GM12878 (cell line): ENCODE results near the gene AKAP1. TPM values are rescaled to one million over a fixed set of nuclear protein-coding genes. Genes with fewer than 3 reads are reported as not detected.

Source experiments
- ATAC-seq: fragments of 200-7000 bp; cut with Tn5 transposase; 3 replicates; pipeline ENCODE4 v1.9.1; 2020; ENCODE audit warnings: mild to moderate bottlenecking, moderate library complexity
- BruUV-seq: library from RNA; stranded (reverse); fragments of 400-500 nt; replicated peaks from 2 replicates; lab custom pipeline; 2021; lab: Mats Ljungman, UMichigan
- CTCF ChIA-PET: fragments of 300-600 bp; sonication (Branson Sonifier 250); formaldehyde crosslinking; extraction: SDS; loops from one replicate; lab custom pipeline; 2021; ENCODE audit warnings: inconsistent platforms; lab: Yijun Ruan, JAX
- POLR2A ChIA-PET: fragments of 350-600 bp; formaldehyde crosslinking; extraction: SDS; loops from one replicate; lab custom pipeline; 2021; ENCODE audit warnings: inconsistent platforms; lab: Charles Lee
- RAD21 ChIA-PET: fragments of 300-600 bp; sonication (Branson Sonifier 250); formaldehyde crosslinking; loops from one replicate; lab custom pipeline; 2023; ENCODE audit warnings: antibody characterized with exemption; ENCODE audit not compliant: unreplicated experiment; lab: Charles Lee
- SMC1A ChIA-PET: fragments of 300-600 bp; sonication (Branson Sonifier 250); formaldehyde crosslinking; loops from one replicate; lab custom pipeline; 2023; ENCODE audit not compliant: unreplicated experiment, uncharacterized antibody; lab: Charles Lee
- DNase-seq: peaks from one replicate; pipeline ENCODE4 v3.0.0-alpha.2; 2011; ENCODE audit warnings: low read depth, low spot score
- FAIRE-seq: peaks from 3 replicates; lab custom pipeline; 2011; peaks lifted over from hg19 to GRCh38; lab: Jason Lieb, UNC
- H2AFZ ChIP-seq: 2 replicates; pipeline ENCODE4 v1.6.0; 2011; ENCODE audit warnings: low read depth, low read length, control low read depth; ENCODE audit not compliant: control insufficient read depth
- H3K27ac ChIP-seq: 2 replicates; pipeline ENCODE4 v1.5.1; 2011; ENCODE audit warnings: control low read depth; ENCODE audit not compliant: control insufficient read depth, insufficient read depth
- H3K27me3 ChIP-seq, 2 experiments: replicated peaks in 1 of 2; 2 replicates each; pipeline versions ENCODE4 v1.6.0 to v1.6.1; 2011; ENCODE audit warnings: low read length in 1 of 2; ENCODE audit not compliant: control insufficient read depth in 2 of 2, insufficient read depth in 2 of 2
- H3K36me3 ChIP-seq, 2 experiments: 2 replicates each; pipeline ENCODE4 v1.5.1; 2011; ENCODE audit warnings: low read length in 1 of 2; ENCODE audit not compliant: control insufficient read depth in 2 of 2, insufficient read depth in 2 of 2
- H3K4me1 ChIP-seq: 2 replicates; pipeline ENCODE4 v1.6.1; 2011; ENCODE audit warnings: mild to moderate bottlenecking, low read length, moderate library complexity, mixed read lengths; ENCODE audit not compliant: control insufficient read depth, insufficient read depth
- H3K4me2 ChIP-seq: 2 replicates; pipeline ENCODE4 v1.6.0; 2011; ENCODE audit warnings: control low read depth; ENCODE audit not compliant: control insufficient read depth, insufficient read depth
- H3K4me3 ChIP-seq: fragments of 200-600 bp; sonication (generic); 2 replicates; pipeline ENCODE4 v1.5.1; 2016
- H3K79me2 ChIP-seq: 2 replicates; pipeline ENCODE4 v1.6.0; 2011; ENCODE audit warnings: low read length; ENCODE audit not compliant: control insufficient read depth, insufficient read depth
- H3K9ac ChIP-seq: 2 replicates; pipeline ENCODE4 v1.8.0; 2011; ENCODE audit warnings: low read length, control low read depth, mixed read lengths; ENCODE audit not compliant: control insufficient read depth, insufficient read depth
- H3K9me3 ChIP-seq: replicated peaks from 3 replicates; pipeline ENCODE4 v1.5.1; 2011; ENCODE audit warnings: mild to moderate bottlenecking, low read length; ENCODE audit not compliant: control insufficient read depth, insufficient read depth
- H4K20me1 ChIP-seq: 2 replicates; pipeline ENCODE4 v1.6.0; 2011; ENCODE audit not compliant: control insufficient read depth, insufficient read depth
- BCL11A ChIP-seq: IDR thresholded peaks from 2 replicates; pipeline ENCODE4 v1.6.1; 2011; ENCODE audit warnings: low read depth, low read length
- CREB1 ChIP-seq: IDR thresholded peaks from 2 replicates; pipeline ENCODE4 v1.6.1; 2012; ENCODE audit warnings: low read depth, mild to moderate bottlenecking, inconsistent platforms
- FOXM1 ChIP-seq: IDR thresholded peaks from 2 replicates; pipeline ENCODE4 v1.6.1; 2012; ENCODE audit warnings: low read depth, mild to moderate bottlenecking, inconsistent platforms, low read length, moderate library complexity
- HDAC2 ChIP-seq: fragments of 200-600 bp; sonication (generic); IDR thresholded peaks from 2 replicates; pipeline ENCODE4 v1.6.1; 2017
- IKZF1 ChIP-seq: fragments of 450-650 bp; conservative IDR thresholded peaks from 2 replicates; pipeline ENCODE4 v1.6.1; 2017; ENCODE audit warnings: antibody characterized with exemption, mild to moderate bottlenecking
- JUND ChIP-seq: IDR thresholded peaks from 2 replicates; pipeline ENCODE4 v1.6.1; 2012; ENCODE audit warnings: low read depth, mild to moderate bottlenecking, low read length, improper control_type of control experiment, moderate library complexity
- KAT2A ChIP-seq: conservative IDR thresholded peaks from 2 replicates; pipeline ENCODE4 v1.6.1; 2011; ENCODE audit warnings: low read depth, low read length; ENCODE audit not compliant: control insufficient read depth
- MEF2B ChIP-seq: fragments of 450-650 bp; IDR thresholded peaks from 2 replicates; pipeline ENCODE4 v1.6.1; 2018; ENCODE audit warnings: mild to moderate bottlenecking, moderate library complexity; ENCODE audit not compliant: partially characterized antibody, poor library complexity, severe bottlenecking
- MXI1 ChIP-seq: fragments of 150-350 bp; IDR thresholded peaks from 2 replicates; pipeline ENCODE4 v1.6.1; 2011; ENCODE audit warnings: low read depth, mild to moderate bottlenecking, inconsistent platforms, low read length, improper control_type of control experiment
- NFYB ChIP-seq: IDR thresholded peaks from 2 replicates; pipeline ENCODE4 v1.6.1; 2011; ENCODE audit warnings: low read depth, mild to moderate bottlenecking, low read length, improper control_type of control experiment, moderate library complexity; ENCODE audit not compliant: insufficient read depth
- RB1 ChIP-seq: fragments of 450-650 bp; formaldehyde crosslinking; IDR thresholded peaks from 2 replicates; pipeline ENCODE4 v1.6.1; 2017; ENCODE audit warnings: mild to moderate bottlenecking, borderline replicate concordance
- SMARCA5 ChIP-seq: fragments of 450-650 bp; IDR thresholded peaks from 2 replicates; pipeline ENCODE4 v1.6.1; 2017; ENCODE audit warnings: mild to moderate bottlenecking
- ZNF274 ChIP-seq: IDR thresholded peaks from one replicate; pipeline ENCODE4 v1.8.0; 2011; ENCODE audit not compliant: insufficient read length, insufficient read depth
- WGBS: methylation state at CpG from one replicate; pipeline ENCODE4 v1.1.6; 2016; ENCODE audit warnings: low lambda C conversion rate; ENCODE audit not compliant: insufficient replicate concordance, insufficient coverage; ENCODE audit errors: missing lambda C conversion rate; 5-methylcytosine and 5-hydroxymethylcytosine counted together
- in situ Hi-C: fragments of 300-500 bp; cut with MboI; formaldehyde crosslinking; loops from 9 replicates; pipeline ENCODE4 v1.14.3; 2018; ENCODE audit warnings: mixed read lengths
- intact Hi-C: fragments of 100-400 bp; cut with micrococcal nuclease; formaldehyde crosslinking; loops from one replicate; pipeline ENCODE4 v1.14.2; 2022; ENCODE audit not compliant: unreplicated experiment
- polyA plus RNA-seq, 11 experiments: library from polyadenylated mRNA; depleted of rRNA in 4 of 11; unstranded in 6 of 11; stranded (reverse) in 5 of 11; fragments of >200 nt; fragmentation: Nextera tagmentation in 4 of 11; fragmentation: Illumina TruSeq in 1 of 11; extraction: Ambion mirVana in 4 of 11; extraction: Trizol in 1 of 11; gene quantifications; 1 replicate in 1 of 11; 2 replicates in 10 of 11; pipeline versions ENCODE4 v1.2.1 to v1.2.3, GENCODE V29; 2011 to 2016; ENCODE audit warnings: inconsistent platforms in 2 of 11, missing spikeins in 2 of 11, low read depth in 1 of 11
- total RNA-seq, 4 experiments: library from RNA; depleted of rRNA in 3 of 4; stranded (reverse); fragments of >200 nt in 3 of 4; fragmentation: Illumina TruSeq in 1 of 4; extraction: Trizol in 1 of 4; gene quantifications; 2 replicates each; pipeline versions ENCODE4 v1.2.1 to v1.2.3, GENCODE V29; 2013 to 2021
- TF ChIP-seq, protein P1 (sequence below): fragments of 450-650 bp; IDR thresholded peaks from 2 replicates; pipeline ENCODE4 v1.6.1; 2017; ENCODE audit warnings: mild to moderate bottlenecking
- TF ChIP-seq, protein P2 (sequence below): fragments of 450-650 bp; IDR thresholded peaks from 2 replicates; pipeline ENCODE4 v1.6.1; 2014; ENCODE audit warnings: mild to moderate bottlenecking

The AKAP1 gene
- total and polyA plus RNA-seq, 10 of the 15 experiments (the other 5 are each of a cell fraction or from before 2014, with no cell fraction given), result 11.9 to 50.5 (median 38.1) TPM

DNA sequence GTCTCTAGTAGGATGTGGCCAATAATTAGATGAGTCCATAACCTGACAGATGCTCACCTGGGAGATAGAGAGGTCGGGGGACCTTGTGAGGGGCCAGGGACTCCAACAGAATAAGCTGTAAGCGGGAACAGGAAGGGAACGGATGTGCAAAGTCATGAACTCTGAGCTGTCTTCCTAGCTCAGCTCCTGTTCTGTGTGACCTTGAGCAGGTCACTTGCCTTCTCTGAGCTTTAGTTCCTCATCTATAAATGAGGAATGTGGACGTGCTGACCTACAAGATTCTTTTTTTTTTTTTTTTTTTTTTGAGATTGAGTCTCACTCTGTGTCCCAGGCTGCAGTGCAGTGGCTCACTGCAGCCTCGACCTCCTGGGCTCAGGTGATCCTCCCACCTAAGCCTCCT is 58.9 kb downstream of the AKAP1 start (continued):
- TF ChIP-seq, protein P1, sequence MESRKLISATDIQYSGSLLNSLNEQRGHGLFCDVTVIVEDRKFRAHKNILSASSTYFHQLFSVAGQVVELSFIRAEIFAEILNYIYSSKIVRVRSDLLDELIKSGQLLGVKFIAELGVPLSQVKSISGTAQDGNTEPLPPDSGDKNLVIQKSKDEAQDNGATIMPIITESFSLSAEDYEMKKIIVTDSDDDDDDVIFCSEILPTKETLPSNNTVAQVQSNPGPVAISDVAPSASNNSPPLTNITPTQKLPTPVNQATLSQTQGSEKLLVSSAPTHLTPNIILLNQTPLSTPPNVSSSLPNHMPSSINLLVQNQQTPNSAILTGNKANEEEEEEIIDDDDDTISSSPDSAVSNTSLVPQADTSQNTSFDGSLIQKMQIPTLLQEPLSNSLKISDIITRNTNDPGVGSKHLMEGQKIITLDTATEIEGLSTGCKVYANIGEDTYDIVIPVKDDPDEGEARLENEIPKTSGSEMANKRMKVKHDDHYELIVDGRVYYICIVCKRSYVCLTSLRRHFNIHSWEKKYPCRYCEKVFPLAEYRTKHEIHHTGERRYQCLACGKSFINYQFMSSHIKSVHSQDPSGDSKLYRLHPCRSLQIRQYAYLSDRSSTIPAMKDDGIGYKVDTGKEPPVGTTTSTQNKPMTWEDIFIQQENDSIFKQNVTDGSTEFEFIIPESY, result no peak
- TF ChIP-seq RB1, result no peak
- no peak for TF ChIP-seq MEF2B
- no peak for TF ChIP-seq IKZF1
- no peak for TF ChIP-seq SMARCA5
- TF ChIP-seq CREB1, result no peak
- no peak for TF ChIP-seq NFYB
- no peak for TF ChIP-seq HDAC2
- TF ChIP-seq ZNF274, result no peak
- TF ChIP-seq KAT2A, result no peak
- no peak for TF ChIP-seq FOXM1
- TF ChIP-seq, protein P2, sequence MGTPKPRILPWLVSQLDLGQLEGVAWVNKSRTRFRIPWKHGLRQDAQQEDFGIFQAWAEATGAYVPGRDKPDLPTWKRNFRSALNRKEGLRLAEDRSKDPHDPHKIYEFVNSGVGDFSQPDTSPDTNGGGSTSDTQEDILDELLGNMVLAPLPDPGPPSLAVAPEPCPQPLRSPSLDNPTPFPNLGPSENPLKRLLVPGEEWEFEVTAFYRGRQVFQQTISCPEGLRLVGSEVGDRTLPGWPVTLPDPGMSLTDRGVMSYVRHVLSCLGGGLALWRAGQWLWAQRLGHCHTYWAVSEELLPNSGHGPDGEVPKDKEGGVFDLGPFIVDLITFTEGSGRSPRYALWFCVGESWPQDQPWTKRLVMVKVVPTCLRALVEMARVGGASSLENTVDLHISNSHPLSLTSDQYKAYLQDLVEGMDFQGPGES, result no peak

DNA sequence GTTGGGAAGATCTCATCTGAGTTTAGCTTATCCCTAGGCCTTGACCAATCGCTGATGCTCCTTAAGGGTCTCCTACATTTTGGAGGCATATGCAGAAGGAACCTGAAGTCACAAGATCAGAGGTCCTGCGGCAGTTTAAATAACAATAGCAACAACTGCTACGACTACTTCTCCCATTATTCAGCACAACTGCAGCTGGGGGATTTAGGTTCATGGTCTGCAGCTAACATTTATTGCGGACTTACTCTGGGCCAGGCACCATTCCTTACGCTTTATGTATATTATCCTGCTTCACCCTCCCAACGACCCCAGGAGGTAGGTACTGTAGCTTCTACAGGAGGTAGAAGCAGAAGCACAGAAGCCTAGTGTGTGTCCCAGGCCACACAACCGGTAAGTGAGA is 59.5 kb downstream of the AKAP1 start:
- Histone ChIP-seq H3K27ac (no peak overlapping the region), H3K36me3 (no peaks in the 10 kb centered on the region), H4K20me1 (no peaks in the 10 kb centered on the region)
- no peak for FAIRE-seq
- in situ Hi-C loops, result no loop called here
- ATAC-seq, result no peak
- no peak for TF ChIP-seq MXI1
- TF ChIP-seq BCL11A, result no peak
- no peak for TF ChIP-seq JUND
- TF ChIP-seq, all 136 proteins: peak for 0
- ChIA-PET SMC1A (interaction anchor here (1.6 kb wide), 1 partner anchor 603 kb away, joined by 3 read pairs; no protein-coding TSS in a partner anchor), RAD21 (no interaction called here), CTCF (interaction anchor here (0.8 to 1.4 kb wide), 4 partner anchors 99 to 639 kb away, joined by 3 to 5 read pairs (median 3); no protein-coding TSS in a partner anchor), POLR2A (interaction anchor here (0.9 kb wide), 1 partner anchor 14 kb away, joined by 3 read pairs; no protein-coding TSS in a partner anchor)
- Histone ChIP-seq H3K27me3 (no peaks in the 10 kb centered on the region; a peak in 1 of 4 replicates), H3K4me3 (no peak overlapping the region), H3K4me2 (no peak overlapping the region), H3K9ac (no peak overlapping the region), H3K4me1 (no peaks in the 10 kb centered on the region), H3K9me3 (no peaks in the 10 kb centered on the region; the same call in 2 of the 3 replicates), H3K79me2 (no peaks in the 10 kb centered on the region), H2AFZ (no peak overlapping the region)
- no peak for DNase-seq
- 76% methylated on average over 7 of the region's 7 CpGs for WGBS
- no TSS peak for BruUV-seq
- intact Hi-C loops, result no loop called here
